ENCODE measurements around the gene COL16A1.

The COL16A1 gene

DNA sequence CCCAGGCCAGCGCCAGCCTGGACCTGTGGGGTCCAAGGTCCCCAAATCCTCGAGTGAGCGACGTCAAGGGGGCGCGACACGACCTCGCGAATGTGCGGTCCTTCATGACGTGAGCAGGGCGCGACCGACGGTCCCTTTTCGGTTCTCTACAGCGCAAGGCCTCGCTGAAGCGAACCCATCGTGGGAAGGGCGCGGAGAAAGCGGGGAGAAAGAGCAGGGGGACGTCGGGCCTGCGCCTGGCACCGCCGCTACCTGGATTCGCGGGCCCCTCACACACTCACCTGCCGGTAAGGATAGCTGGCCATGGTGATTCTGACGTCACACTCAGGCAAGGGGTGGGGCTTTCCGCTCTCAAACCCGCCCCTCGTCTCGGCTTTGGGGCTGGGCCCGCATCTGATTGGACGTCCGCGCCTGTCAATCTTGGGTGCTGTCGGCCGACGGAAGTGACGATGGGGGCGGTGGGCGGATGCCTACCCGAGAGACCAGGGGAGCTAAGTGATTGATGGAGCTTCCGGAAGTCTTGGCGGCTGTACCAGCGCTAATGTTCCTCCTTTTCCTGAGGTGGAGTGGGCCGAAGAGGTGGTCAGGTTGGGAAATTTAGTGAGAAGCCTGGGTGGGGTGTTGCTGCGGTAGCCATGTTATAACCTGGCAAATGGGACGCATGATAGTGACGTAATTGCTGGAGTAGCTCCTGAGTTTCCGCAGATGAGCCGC is 59.1 kb downstream of the COL16A1 start, which contains the start of gene PEF1:
Gene PEF1 (minus strand): TSS at position 317 of the 714 bp plus-strand sequence. CDS start 12 bp downstream, at position 305.
- DNase-seq = peak; percentile 97

GRCh38 chr1:31643976-31644559 is 59.7 kb downstream of the COL16A1 start:
- DNase-seq = no peak

GRCh38 chr1:31642897-31643296 is 60.9 kb downstream of the COL16A1 start:
- no peak for DNase-seq

DNA sequence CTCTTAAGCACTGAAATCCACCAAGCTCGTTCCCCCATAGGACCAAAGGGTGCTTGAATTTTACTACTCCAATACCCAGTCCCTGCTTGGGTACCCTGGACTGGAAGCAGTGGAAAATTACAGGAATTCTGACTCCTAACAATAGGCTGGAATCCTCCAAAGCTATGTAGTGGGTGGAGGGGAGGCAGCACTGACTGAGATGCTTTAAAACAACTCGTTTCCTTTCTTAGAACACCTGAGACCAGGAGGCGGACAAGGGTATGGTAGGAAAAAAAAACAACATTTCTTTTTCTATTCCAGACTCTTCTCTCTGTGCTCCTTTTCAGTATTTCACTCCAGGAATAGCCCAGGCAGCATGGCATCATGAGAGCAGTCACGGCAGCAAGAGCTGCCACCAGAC is 61.5 kb downstream of the COL16A1 start:
- DNase-seq = no peak

GRCh38 chr1:31640964-31641363 is 62.9 kb downstream of the COL16A1 start:
- DNase-seq = no peak

GRCh38 chr1:31640179-31640578 is 63.6 kb downstream of the COL16A1 start:
- no peak for DNase-seq

- no peak for DNase-seq
These were observed 64.3 kb downstream of the COL16A1 start for GRCh38 chr1:31639543-31639942.

DNA sequence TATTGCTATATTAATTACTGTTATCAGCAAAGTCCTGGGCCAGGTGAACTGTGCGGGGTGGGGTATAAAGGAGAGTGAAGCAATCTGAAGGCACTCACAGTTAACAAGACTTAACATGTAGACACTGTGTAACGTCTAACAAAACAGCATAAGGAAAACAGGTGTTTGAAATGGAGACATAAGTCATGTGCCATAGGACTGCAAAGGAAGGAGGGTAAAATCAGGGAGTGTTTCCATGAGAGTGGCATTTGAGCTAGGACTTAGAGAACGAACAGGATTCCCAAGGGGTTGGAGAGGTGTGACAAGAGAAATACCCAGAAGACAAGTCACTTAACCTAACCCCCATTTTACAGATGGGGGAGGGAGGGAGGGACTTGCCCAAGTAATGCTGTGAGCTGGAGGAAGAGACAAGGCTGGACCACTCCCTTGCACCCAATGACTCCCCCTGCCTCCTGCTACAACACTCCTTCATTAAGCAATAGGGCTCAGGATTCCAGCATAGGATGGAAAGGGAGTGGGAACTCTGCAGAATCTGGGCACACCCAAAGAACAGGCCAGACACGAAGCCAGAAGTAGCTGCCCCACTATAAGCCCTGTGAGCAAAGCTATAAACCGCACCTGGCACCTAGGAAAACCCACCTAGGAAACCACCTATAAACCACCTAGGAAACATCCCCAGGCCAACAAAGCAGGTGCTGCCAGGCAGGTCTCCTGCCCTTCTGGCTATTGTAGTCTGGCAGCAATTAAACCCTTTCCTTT is 65.7 kb downstream of the COL16A1 start:
- peak; percentile 35 for DNase-seq

DNA sequence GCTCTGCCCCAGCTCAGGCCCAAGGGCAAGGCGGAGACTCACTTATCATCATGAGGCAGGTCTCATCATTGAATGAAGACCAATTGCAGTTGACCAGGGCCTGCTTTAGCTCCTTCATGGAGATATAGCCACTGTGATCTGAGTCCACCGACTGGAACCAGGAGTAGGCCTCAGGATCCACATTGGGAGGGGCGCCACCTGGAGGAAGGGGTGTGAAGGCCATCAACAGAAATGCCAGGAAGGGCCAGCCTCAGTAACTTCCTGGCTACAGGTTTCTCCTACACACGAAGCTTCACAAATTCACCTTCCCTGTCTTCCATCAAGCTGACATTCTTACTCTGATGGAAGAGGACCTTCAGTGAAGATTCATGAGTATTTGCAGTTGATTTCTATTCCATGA is 70.7 kb downstream of the COL16A1 start:
- peak; percentile 2 for DNase-seq

- DNase-seq = no peak
These were observed 71.2 kb downstream of the COL16A1 start for GRCh38 chr1:31632649-31633048.

- no peak for DNase-seq
These were observed 74.8 kb downstream of the COL16A1 start for GRCh38 chr1:31628931-31629556.

DNA sequence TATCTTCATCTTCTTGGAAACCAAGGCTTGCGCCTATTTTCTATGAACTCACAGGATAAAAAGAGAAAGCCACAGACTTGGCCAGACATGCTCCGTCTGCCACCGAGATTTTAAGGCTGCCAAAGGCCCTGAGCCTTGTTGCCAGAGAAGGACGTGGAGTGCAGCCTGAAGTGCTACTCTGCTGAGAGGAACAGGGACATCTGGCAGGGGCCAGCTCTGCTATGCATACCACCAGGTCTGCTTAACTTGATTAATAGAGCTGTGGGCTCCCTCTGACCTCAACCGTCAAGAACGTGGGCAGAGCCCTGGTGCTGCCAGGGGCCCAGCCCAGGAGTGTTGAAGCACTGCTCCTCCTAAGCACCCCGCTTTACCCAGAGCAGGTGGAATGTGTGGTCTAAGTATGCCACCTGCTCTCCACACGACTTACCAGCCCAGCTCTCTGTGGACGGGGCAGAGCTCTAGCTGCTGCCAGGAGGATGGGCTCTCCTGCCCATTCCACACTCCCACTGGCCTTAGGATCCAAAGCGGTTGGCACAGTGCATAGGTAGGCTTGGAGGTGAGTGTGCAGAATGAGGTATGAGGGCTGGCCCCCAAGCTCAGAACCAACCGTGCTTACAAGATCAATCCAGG is 75.8 kb downstream of the COL16A1 start:
- no peak for DNase-seq

DNA sequence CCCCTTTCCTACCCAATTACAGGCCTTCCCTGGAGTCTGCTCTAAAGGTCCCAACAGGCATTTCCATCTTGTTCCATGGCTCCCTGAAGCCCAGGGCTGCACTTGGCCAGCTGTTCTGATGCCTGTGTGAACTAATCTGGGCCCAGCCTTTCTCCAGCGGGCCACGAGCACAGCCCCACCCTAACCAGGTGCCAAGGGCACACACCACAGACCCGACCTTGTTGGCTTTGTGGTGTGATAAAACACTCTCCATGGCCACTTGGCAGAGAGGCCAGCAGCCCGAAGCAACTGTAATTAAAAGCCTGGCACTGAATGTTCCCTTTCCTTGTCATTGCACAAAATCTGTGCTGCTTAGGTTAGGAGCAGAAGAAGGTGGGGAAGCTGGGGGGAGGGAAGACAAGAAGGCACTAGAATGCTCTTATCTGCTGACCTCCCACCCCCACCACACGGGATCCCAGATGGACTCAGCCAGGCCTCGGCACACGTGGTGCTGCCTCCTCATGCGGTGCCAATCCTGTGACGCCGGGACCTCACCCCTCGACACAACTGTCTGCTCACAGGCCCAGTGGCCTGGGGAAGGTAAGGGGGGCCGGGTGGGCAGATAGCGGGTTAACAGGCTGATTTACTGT is 76.4 kb downstream of the COL16A1 start:
- DNase-seq = no peak

DNA sequence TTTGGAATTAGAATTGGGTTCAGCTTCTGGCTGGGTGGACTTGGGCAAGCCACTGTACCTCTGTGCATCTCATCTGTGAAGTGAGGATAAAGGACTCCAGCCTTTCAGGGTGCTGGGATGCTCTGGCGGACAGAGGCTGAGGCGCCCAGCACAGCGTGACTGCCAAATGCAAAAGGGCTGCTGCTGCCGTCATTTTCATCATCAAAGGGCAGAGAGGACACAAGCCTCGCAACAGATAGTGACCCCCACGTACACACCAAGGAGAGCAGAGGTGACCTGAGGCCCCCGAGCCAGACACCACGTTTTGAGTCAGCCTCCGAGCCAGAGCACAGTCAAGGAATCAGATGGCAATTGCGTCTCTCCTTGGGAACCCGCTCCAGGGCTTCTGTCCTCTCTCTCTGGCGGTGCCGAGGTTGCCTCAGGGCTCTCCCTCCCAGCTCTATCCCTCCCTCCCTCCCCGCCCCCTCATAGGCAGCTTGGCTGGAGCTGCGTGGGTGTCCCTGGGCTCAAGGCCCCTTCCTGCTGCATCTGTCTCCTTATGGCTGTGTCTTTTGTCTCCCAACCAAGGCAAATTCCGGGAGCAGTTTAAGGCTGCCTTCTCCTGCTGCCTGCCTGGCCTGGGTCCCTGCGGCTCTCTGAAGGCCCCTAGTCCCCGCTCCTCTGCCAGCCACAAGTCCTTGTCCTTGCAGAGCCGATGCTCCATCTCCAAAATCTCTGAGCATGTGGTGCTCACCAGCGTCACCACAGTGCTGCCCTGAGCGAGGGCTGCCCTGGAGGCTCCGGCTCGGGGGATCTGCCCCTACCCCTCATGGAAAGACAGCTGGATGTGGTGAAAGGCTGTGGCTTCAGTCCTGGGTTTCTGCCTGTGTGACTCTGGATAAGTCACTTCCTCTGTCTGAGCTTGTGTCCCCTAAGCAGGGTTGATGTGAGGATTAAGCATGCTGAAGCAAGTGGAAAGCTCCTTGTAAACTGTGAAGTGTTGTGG is 77.3 kb downstream of the COL16A1 start:
- DNase-seq = no peak

DNA sequence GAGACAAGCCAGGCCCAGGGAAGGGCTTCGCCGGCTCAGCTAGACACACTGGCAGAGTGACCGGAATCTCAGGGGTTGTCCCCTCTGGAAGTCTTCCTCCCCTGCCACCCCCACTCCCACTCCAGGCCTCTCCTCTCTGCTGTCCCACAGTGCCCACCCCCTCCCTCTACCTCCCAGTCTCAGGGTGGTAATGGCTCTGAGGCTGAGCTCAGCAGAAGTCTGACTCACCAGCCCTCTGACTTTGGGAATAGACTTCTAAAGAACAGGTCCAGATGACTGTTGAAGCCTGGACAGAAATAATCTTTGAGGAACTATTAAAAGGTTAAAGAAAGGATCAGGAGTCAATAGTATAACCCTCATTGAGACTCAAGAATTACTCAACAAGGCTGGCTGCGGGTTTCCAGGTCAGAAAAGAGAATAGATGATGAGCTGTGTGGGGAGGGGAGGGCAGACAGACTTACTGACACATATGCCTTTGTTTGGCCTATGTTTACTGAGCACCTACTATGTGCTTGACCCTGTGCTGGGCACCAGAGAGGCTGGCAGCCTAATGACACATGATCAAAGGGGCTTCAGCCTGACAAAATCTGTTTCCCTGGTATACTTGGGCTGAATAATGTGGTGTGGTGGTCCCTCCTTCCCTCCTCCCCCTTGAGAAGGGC is 78.1 kb downstream of the COL16A1 start:
- DNase-seq = no peak

DNA sequence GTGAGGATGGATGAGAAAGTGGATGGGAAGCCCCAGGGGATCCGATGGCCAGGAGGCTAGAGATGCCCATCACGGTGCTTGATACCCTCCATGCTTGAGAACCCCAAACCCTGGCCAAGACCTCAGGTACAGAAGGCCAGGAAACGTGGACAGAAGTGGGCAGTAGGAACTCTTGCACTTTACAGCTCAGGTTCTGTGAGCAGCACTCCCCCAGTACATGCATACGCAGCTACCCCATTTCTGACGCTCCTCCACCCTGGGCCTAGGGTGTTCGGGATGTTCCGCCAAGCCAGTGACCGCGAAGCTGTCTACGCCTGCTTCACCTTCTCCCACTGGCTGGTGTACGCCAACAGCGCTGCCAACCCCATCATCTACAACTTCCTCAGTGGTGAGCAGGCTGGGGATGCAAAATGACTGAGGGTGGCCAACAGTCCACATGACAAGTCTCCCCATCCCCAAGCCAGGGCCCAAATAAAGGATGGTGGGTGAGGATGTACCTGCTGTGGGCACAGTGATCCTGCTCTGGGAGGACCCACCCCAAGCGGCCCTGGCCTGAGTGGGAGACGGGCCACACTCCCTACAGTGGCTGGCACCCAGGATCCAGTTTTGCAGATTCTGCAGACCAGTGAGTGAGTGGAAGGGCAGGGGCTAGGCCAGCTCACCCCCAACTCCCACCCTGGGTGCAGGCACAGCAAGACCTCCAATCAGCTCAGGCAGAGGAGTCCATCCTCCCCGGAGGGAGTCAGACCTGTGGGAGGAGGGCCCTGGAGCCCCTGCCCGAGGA is 78.9 kb downstream of the COL16A1 start:
- DNase-seq = no peak

- DNase-seq = no peak
These were observed 79.5 kb downstream of the COL16A1 start for GRCh38 chr1:31624309-31624708.

GRCh38 chr1:31623365-31623764 is 80.5 kb downstream of the COL16A1 start:
- DNase-seq = no peak

- no peak for DNase-seq
These were observed 81.7 kb downstream of the COL16A1 start for GRCh38 chr1:31621847-31622730.
